SK-N-DZ (cell line): ENCODE results near the gene WHAMM.
"Not testable (repeated sequence)": the region's sequence is repeated elsewhere in the genome, so short reads cannot be mapped to it uniquely, and the experiment has no call there.

Source experiments
- DNase-seq: peaks from one replicate; pipeline ENCODE4 v3.0.0-alpha.2; 2015; ENCODE audit warnings: low spot score

The WHAMM gene

GRCh38 chr15:82799183-82799841, 10.1 kb upstream of the WHAMM start:
- no peak for DNase-seq

- DNase-seq = no peak
These were observed 6.9 kb upstream of the WHAMM start for GRCh38 chr15:82802497-82802896.

GRCh38 chr15:82803793-82804574, 5.4 kb upstream of the WHAMM start:
- DNase-seq = no peak

- no peak for DNase-seq
These were observed 4.9 kb upstream of the WHAMM start for GRCh38 chr15:82804575-82804949.

- peak; percentile 26 for DNase-seq
These were observed 3.4 kb upstream of the WHAMM start, which contains the start of gene FSD2 for GRCh38 chr15:82805994-82806406. Gene FSD2, minus strand, starts transcription at chr15:82806069. Its CDS starts 18,679 bp downstream, at chr15:82787390.

- DNase-seq = no peak
These were observed 1.4 kb upstream of the WHAMM start for GRCh38 chr15:82807920-82808633.

- DNase-seq = peak; percentile 22
These were observed 790 bp upstream of the WHAMM start for GRCh38 chr15:82808634-82809041.

- DNase-seq = peak; percentile 32
These were observed 847 bp downstream of the WHAMM start for GRCh38 chr15:82810061-82810889.

- DNase-seq = no peak
These were observed 1.5 kb downstream of the WHAMM start for GRCh38 chr15:82810890-82811426.

GRCh38 chr15:82812994-82813393, 3.6 kb downstream of the WHAMM start:
- no peak for DNase-seq

- DNase-seq = no peak
These were observed 10.7 kb downstream of the WHAMM start for GRCh38 chr15:82820128-82820527.

- not testable (repeated sequence) for DNase-seq
These were observed 12.0 kb downstream of the WHAMM start for GRCh38 chr15:82821396-82821795.

GRCh38 chr15:82821851-82822250, 12.4 kb downstream of the WHAMM start:
- not testable (repeated sequence) for DNase-seq

- no peak for DNase-seq
These were observed 13.6 kb downstream of the WHAMM start for GRCh38 chr15:82823049-82823448.

GRCh38 chr15:82828075-82828474, 18.6 kb downstream of the WHAMM start:
- DNase-seq = no peak

GRCh38 chr15:82829234-82829633, 19.8 kb downstream of the WHAMM start:
- DNase-seq = no peak

- no peak for DNase-seq
These were observed 21.2 kb downstream of the WHAMM start for GRCh38 chr15:82830427-82831173.

- DNase-seq = no peak
These were observed 22.6 kb downstream of the WHAMM start for GRCh38 chr15:82831894-82832600.

- no peak for DNase-seq
These were observed 23.4 kb downstream of the WHAMM start for GRCh38 chr15:82832601-82833361.
